SHP77 (cell line): ENCODE results near the gene ING1.
"Not testable (repeated sequence)": the region's sequence is repeated elsewhere in the genome, so short reads cannot be mapped to it uniquely, and the experiment has no call there.

Experiments
- DNase-seq, 2 experiments: peaks; one replicate each; lab custom pipeline; 2025; lab: John Stamatoyannopoulos, UW

ING1 gene

GRCh38 chr13:110713642-110713952, at the start of gene ING1:
Gene ING1, plus strand, starts transcription at chr13:110713700. Its CDS starts 450 bp downstream, at chr13:110714150.
- DNase-seq: no peak

GRCh38 chr13:110664041-110664440, 49.5 kb upstream of the ING1 start:
- DNase-seq: no peak

GRCh38 chr13:110664673-110665072, 48.8 kb upstream of the ING1 start:
- DNase-seq: no peak

- no peak for DNase-seq
Measured at GRCh38 chr13:110665491-110666254, 47.8 kb upstream of the ING1 start.

- DNase-seq: no peak
Measured at GRCh38 chr13:110666255-110666533, 47.3 kb upstream of the ING1 start.

- DNase-seq: no peak
Measured at GRCh38 chr13:110669036-110669435, 44.5 kb upstream of the ING1 start.

GRCh38 chr13:110669814-110670213, 43.7 kb upstream of the ING1 start:
- DNase-seq: not testable (repeated sequence)

- DNase-seq: no peak
Measured at GRCh38 chr13:110676595-110677587, 36.6 kb upstream of the ING1 start.

GRCh38 chr13:110677731-110678545, 35.6 kb upstream of the ING1 start:
- no peak for DNase-seq

- peak; percentile 22 to 42 for DNase-seq
Measured at GRCh38 chr13:110680852-110681251, 32.6 kb upstream of the ING1 start.

- no peak for DNase-seq
Measured at GRCh38 chr13:110681868-110682550, 31.5 kb upstream of the ING1 start.

- no peak for DNase-seq
Measured at GRCh38 chr13:110682746-110683145, 30.8 kb upstream of the ING1 start.

GRCh38 chr13:110683203-110683883, 30.2 kb upstream of the ING1 start:
- DNase-seq: peak; percentile 3 to 21

- no peak for DNase-seq
Measured at GRCh38 chr13:110683921-110684320, 29.6 kb upstream of the ING1 start.

GRCh38 chr13:110684388-110685056, 29.0 kb upstream of the ING1 start:
- DNase-seq: no peak

- DNase-seq: no peak
Measured at GRCh38 chr13:110685305-110686020, 28.0 kb upstream of the ING1 start.

GRCh38 chr13:110687736-110688135, 25.8 kb upstream of the ING1 start:
- DNase-seq: no peak

- no peak for DNase-seq
Measured at GRCh38 chr13:110689041-110689440, 24.5 kb upstream of the ING1 start.

- DNase-seq: no peak
Measured at GRCh38 chr13:110689711-110690110, 23.8 kb upstream of the ING1 start.

- DNase-seq: no peak
Measured at GRCh38 chr13:110690516-110690915, 23.0 kb upstream of the ING1 start.
